Measurements from ENCODE around the gene C19orf81. TPM values are rescaled to one million over a fixed set of nuclear protein-coding genes. Genes with fewer than 3 reads are reported as not detected.

Gene C19orf81
- total and polyA plus RNA-seq, 9 of the 15 experiments (the other 6 are each of a cell fraction or from before 2014, with no cell fraction given): 2.5 to 42.9 (median 33.0) TPM; not detected in 4

- TF ChIP-seq ZBTB40 (IDR thresholded peaks at IDR 0.05) (peak; percentile 60; the same call in 1 of the 2 replicates), ZBTB40 (CRISPR knock-in tag; IDR thresholded peaks at IDR 0.05) (no peak), CHD1 (IDR thresholded peaks at IDR 0.05; ENCODE audit: low read length) (peak; percentile 93), ZNF41 (CRISPR knock-in tag; conservative IDR thresholded peaks at IDR 0.05) (no peak), ZNF324 (CRISPR knock-in tag; IDR thresholded peaks at IDR 0.05) (0 out of 2 replicates have a peak, but pooled peaks have one; percentile 23), ZKSCAN3 (CRISPR knock-in tag; IDR thresholded peaks at IDR 0.05) (no peak), TCFL5 (CRISPR knock-in tag; conservative IDR thresholded peaks at IDR 0.05) (no peak), PHB (CRISPR knock-in tag; IDR thresholded peaks at IDR 0.05) (peak; percentile 87; the same call in 1 of the 2 replicates), ZSCAN32 (CRISPR knock-in tag; IDR thresholded peaks at IDR 0.05) (peak; percentile 58; the same call in 1 of the 2 replicates), NCOA6 (IDR thresholded peaks at IDR 0.05) (no peak), ZNF133 (CRISPR knock-in tag; IDR thresholded peaks at IDR 0.05) (no peak), BRD9 (IDR thresholded peaks at IDR 0.05; ENCODE audit: low read depth, partially characterized antibody) (peak; percentile 93), ZBTB2 (IDR thresholded peaks at IDR 0.05) (peak; percentile 91), ZBTB1 (CRISPR knock-in tag; IDR thresholded peaks at IDR 0.05; ENCODE audit: borderline replicate concordance, low read depth) (peak; percentile 81; the same call in 1 of the 2 replicates), POLR2H (tag; IDR thresholded peaks at IDR 0.05; ENCODE audit: low read depth) (peak; percentile 79), CREB1 (IDR thresholded peaks at IDR 0.05) (peak; percentile 77; the same call in 1 of the 2 replicates), CREB1 (CRISPR knock-in tag; IDR thresholded peaks at IDR 0.05) (peak; percentile 87), FOXK1 (CRISPR knock-in tag; IDR thresholded peaks at IDR 0.05; ENCODE audit: borderline replicate concordance) (peak; percentile 81; the same call in 1 of the 2 replicates), ARID1B (IDR thresholded peaks at IDR 0.05) (peak; percentile 64), TRIM28 (IDR thresholded peaks at IDR 0.05) (peak; percentile 69; the same call in 1 of the 2 replicates)
Observed at GRCh38 chr19:50658441-50659317, 9.4 kb downstream of the C19orf81 start (continued).

Measured in K562 (cell line).